Measurements from ENCODE around the gene FOXG1.

DNA sequence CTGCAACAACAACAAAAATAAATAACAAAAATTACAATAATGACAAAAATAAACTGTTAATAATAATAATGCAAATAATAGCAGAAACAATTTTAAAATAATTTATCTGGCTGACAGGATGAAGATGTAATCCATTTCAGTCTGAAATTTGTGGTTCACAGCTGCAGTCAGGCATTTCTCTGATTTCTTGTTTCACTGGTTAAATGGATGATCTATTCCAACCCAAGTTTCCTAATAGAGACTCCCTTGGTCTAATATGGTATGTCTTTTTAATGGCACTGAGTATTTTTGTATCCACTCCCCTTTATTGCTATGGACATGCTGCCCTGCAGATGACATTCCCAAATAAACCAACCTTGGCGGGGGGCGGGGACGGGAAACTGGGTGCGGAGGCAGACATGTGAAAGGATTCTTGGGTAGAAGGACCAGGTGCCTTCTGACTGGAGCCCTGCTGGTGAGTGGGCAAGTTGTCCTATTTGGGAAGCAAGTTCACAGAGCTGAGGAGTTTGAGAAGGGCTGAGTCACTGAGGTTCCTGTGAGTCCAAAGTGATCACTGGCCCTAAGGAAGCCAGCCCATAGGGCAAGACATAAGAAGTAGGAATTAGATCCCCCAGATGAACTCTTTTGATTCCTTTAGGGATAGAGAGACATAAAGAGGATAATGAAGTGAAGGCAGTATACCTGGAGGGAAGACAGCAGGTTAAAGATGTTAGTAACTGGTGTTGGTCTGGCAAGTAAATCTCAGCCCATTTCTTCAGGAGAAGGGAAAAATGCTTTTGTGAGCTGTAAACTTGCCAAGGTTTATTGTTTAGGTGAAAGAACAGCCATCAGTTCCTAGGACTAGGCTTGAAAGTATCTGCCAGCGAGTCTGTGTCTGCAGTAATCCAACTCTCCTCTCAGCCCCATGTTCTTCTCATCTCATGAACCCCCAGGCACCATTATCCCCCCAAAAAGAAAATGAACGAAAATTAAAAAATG lies 14.5 kb downstream of the FOXG1 start:
- TF ChIP-seq, protein P1, sequence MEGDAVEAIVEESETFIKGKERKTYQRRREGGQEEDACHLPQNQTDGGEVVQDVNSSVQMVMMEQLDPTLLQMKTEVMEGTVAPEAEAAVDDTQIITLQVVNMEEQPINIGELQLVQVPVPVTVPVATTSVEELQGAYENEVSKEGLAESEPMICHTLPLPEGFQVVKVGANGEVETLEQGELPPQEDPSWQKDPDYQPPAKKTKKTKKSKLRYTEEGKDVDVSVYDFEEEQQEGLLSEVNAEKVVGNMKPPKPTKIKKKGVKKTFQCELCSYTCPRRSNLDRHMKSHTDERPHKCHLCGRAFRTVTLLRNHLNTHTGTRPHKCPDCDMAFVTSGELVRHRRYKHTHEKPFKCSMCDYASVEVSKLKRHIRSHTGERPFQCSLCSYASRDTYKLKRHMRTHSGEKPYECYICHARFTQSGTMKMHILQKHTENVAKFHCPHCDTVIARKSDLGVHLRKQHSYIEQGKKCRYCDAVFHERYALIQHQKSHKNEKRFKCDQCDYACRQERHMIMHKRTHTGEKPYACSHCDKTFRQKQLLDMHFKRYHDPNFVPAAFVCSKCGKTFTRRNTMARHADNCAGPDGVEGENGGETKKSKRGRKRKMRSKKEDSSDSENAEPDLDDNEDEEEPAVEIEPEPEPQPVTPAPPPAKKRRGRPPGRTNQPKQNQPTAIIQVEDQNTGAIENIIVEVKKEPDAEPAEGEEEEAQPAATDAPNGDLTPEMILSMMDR (IDR thresholded peaks at IDR 0.05; ENCODE audit: low read length) = no peak
- TF ChIP-seq EZH2 (IDR thresholded peaks at IDR 0.05; ENCODE audit: borderline replicate concordance, low read length) = no peak

Measured in OCI-LY1 (cell line).